ELR (cell line): ENCODE results near the gene KIRREL3.

Experiments used
- DNase-seq: peaks from one replicate; pipeline ENCODE4 v3.0.0-alpha.2; 2015; ENCODE audit warnings: low read depth

KIRREL3 gene

DNA sequence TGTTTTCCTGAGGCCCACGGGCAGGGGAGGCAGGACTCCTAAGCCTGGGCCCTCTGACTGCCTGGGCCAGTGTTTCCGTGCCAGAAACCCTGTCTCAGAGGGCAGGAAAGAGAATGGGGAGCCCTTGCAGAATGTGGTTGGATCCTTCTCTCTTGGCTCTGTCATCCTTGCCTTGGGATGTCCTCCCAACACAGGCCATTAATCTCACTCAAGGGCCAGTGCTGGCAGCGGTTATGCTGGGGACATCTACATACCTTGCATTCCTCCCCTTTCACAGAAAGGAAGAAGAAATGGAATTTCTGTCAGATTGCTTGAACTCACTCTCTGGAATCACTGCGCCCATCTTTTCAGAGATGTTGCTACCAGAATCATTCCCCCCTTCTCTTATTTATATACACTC, 296.9 kb downstream of the KIRREL3 start:
- no peak for DNase-seq

DNA sequence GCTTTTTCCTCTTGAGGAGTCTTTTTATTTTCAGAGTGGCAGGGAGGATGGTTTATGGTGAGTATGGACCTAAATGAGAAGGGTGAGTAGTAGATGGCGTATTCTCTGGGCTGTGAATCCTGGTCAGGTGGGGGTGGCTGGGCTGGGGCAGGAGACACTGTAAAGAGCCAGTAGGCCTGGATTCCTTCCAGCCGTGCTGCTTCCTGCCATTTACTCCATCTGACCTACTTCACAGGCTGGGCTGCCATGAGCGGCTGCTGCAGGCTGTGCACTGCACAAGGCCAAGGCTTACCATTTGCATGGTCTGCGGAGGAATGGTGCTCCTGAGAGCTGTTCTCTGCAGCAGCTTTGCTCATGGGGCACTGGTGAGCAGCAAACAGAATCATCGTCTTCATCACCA, 297.6 kb downstream of the KIRREL3 start:
- no peak for DNase-seq

DNA sequence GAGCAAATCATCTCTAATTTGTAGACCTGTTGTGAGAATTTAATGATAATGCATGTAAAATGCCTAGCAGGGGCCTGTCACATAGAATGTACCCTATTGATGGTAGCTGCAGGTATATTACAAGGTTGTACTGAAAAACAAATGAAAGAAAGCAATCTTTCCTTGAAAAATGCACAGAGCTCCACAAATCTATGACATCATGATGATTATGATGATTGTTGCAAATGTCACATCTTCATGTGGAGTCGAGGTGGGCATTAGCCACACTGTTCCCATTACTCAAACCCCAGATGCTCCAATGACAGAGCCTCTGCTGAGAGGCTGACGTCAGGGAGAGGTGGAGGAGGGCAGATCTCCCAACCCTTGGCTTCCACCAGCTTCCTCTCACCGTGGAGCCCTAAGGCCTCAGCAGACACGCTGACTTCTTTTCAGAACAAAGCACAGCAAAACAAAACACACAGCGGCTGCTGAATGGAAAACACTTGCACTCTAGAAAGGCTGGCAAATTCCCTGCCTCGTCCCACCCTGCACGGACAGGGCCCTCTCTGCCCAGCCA, 298.3 kb downstream of the KIRREL3 start:
- no peak for DNase-seq

DNA sequence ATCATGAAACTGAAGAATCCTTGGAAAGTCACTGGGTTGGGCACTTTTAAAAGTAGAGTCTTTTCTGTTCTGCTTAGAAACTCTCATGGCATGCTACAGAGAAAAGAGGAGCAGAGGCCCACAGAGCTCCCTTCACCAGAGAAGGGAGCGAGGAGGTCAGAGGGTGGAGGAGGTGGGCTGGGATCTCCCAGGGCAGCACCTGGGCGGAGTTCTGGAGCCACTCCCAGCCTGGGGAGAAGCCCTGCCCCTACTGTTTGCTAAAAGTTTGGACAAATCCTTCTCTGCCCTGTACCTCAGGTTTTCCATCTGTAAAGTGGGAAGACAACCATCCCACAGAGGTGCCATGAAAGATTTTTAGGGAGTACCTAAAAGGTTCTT, 299.1 kb downstream of the KIRREL3 start:
- DNase-seq = no peak

DNA sequence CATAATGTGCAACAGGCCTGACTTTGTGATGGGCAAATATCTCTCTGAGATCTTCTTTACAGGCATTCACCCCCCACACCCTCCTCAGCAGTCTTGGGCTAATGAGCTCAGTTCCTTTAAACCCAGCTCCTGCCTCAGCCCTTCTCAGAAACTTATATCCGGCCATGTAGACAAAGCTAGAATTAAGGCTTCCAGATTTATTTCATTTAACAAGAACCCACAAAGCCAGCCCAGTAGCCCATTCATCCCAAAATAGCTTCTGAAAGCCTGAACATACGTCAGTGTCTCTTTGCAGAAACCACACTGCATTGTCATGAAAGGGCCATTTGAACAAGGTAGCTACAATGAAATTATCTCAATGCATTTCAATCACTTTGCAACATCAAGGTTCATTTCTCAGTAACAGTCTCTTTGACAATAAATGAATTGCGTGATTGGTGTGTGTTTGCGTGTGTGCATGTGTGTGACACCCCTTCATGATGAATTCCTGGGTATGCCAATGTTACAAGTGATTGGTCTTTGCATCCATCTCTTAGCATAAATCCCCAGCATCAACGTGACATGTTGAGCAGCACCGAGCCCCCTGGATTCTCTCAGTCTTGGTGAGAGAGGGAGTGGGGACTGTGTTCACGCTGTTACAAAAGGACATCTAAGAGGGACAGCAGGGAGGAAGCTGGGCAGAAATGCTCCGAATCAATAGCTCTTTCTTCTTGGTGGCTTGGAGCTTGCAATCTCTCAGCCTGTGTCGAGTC, 299.6 kb downstream of the KIRREL3 start:
- no peak for DNase-seq

DNA sequence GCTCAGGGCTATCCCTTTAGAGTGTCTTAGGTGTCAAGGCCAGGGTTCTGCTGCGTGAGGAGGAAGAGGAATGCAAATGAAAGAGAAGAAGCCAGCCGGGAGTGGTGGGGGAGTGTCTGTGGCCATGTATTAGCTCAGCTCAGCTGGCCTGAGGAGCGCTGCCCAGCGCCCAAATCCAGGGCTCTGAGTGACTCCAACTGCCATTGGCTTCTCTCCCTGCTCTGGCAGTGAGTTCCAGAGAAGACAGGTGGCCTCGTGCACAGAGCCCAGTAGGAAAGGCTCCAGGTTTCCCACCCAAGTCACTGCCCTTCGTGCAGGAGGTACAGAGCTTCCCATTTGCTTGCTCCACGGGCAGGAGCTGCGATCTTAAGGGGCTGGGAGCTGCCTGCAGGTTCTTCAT, 302.0 kb downstream of the KIRREL3 start:
- DNase-seq = no peak

DNA sequence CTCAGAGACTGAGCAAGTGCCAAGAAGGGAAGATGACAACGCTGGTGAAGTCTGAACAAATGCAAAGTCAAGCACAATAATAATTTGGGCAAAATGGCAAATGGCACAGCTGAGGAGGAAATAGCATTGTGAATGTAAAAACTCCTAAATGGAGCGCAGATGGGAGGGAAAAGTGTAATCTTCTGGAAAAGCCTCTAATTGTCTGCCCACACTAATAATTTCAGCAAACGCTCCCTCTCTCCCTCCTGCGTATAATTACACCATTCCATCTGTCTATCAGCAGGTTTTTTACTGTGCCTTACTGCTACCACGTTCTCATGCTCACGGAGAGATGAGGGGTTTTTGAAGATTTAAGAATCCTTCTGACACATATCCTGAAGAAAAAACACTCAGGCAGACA, 302.6 kb downstream of the KIRREL3 start:
- DNase-seq = no peak

DNA sequence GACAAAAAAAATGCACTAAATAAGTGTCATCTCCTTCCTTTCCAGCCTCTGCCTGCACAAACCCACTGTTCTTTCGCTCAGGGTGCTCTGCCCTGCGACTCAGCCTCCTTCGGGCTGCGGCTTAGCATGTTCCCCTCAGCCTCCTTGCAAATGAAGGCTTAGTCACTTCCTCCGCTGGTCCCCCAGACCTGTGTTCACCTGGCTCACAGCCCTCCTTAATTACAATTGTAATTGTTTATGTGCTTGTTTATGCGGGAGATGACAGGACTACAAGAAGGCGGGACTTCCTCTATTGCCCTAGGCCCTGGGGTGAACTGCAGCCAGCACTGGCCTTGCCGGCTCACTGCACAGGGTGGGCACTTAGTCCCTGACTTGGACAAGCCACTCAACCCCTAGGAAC, 303.6 kb downstream of the KIRREL3 start:
- DNase-seq = peak; percentile 12

DNA sequence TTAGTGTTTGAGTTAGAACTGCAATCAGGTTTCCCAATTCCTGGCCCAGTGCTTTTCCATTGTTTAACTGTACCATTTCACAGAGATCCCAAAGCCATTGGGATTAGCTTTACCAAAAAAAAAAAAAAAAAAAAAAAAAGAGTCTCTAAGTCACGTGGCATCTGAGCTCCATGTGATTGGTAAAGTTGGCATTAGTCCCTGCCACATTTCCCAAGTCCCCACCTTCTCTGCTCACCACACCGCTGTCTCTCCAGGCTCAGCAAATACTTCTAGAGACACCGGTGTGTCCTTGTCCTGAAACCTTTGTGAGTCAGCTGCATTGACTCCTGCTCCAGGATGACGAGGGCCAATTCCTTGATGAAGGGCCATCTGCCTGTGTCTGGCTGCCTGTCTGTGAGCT, 305.3 kb downstream of the KIRREL3 start:
- no peak for DNase-seq

DNA sequence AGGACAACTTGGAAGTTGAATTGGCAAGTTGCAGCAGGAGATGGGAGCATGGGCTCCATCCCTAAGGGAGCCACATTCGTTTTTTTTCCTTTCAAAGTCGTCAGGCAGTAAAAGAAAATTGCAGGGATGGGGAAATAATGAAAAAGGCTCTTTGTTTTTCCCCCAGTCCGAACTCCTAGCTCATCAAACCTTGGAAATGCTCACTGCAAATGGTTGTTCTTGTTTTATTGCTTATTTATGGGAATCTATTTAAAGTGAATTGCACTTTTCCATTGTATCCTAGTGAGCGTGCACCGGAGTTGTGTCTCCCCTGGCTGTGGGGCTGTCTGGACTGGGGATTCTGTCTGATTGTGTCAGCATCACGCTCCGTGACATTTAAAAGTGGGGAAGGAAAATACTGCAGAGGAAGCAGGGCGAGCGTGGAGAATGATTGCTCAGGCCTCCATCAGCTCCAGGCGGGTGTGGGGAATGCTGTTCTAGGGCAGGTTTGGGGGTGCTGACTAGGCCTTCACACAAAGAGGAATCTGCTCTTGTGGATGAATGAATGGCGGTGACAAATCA, 306.4 kb downstream of the KIRREL3 start:
- DNase-seq = no peak

DNA sequence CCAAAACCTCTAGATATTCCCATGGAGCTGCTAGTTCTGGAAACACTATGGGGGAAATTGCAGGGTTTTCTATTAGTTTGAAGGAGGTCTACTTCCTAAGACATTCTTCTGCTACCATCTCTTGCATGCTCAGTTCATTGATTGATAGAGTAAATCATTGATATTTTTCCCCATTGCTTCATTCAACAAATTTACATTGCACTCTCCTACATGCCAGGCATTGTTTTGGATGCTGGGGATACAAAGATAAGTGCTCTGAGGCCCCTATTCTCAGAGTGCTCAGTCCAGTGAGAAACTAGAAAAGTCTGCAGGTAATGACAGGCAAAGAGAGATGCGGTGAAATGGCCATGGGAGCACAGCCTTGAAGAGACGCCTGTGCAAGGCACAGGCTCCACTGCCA, 313.1 kb downstream of the KIRREL3 start:
- DNase-seq = no peak

DNA sequence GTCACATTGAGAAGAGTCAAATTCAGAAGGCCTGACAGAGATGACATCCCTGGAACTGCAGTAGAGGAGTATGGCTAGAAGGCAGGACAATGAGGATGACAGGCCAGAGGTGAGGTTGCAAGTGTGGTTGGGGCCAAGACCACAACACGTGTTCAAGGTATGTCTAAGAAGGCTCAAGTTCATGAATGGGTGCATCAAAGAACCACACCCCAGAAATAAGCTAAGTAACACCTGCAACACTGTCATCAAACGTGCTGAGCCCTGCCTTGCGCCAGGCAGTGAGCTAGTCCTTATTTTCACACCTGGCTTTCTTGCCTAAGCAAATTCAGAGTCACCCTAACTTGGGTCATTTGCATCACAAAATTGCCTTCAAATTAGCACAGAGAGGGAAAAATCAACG, 313.6 kb downstream of the KIRREL3 start:
- DNase-seq = no peak

DNA sequence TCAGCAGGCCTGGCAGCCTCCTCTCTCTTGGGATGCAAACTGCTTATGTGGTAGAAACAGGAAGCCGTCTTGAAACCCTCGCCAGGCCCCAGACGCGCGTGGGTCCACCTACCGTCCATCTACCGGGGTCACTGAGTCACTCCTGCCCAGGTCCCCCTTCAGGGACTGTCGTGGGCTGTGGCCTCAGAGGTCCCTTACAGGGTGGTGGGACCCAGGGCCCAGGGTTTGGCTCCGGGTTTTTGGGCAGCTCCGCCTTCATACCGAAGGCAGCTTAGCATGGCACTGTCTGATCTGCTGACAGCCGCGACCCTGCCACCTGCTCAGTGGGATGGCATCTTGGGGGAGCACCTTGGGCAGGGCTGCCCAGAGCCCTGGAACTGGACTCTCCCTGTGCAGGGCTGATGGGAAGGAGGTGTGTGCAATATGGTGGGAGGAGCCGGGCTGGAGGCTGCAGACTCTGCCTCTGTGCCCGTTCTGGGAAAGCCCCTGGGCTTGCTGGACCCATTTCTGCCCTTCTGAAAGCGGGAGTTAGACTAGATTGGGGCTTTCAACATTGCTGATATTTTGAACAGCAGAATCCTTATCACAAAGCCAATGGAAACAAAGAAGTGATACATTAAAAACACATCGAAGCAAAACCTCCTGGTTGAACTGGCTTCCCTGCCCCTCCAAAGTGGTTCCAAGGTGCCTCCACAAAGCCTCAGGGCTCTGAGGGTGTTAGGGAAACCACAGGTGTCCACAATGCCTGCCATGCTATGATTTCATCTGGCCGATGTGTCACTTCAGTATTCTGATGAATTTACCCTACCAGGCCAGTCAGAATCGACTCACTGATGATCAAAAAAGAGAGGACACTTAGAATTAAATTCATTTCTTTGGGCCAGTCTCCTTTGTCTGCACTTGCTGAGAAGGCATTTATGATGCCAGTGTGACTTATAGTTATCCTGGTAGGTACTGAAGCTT, 316.5 kb downstream of the KIRREL3 start:
- no peak for DNase-seq

DNA sequence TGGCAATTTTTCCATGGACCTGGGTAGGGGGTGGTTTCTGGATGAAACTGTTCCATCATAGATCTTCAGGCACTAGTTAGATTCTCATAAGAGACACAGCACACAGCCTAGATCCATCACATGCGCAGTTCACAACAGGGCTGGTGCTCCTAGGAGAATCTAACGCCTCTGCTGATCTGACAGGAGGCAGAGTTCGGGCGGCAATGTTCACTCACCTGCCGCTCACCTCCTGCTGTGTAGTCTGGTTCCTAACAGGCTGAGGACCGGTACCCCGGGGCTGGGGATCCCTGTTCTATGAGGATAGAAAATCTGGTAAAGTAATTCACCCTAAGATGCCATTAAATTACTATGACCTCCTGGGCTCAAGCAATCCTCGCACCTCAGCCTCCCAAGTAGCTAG, 318.0 kb downstream of the KIRREL3 start:
- DNase-seq = no peak

DNA sequence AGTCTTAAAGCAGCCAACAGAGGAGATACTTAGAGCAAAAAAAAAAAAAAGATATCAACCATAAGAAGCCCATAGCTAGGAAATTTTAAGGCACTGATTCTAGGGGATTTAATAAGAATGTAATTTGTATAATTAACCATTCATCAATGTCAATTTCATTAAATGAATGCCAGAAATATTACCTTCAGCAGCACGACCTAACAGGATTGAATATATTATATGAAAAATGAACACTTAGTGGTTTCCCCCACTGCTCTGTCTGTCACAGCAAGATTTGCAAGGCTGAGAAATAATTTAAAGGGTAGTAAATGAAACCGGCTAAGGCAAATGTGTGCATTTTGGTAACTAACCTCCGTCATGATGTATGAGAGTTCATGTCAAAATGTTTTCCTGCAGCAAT, 319.9 kb downstream of the KIRREL3 start:
- DNase-seq = no peak

DNA sequence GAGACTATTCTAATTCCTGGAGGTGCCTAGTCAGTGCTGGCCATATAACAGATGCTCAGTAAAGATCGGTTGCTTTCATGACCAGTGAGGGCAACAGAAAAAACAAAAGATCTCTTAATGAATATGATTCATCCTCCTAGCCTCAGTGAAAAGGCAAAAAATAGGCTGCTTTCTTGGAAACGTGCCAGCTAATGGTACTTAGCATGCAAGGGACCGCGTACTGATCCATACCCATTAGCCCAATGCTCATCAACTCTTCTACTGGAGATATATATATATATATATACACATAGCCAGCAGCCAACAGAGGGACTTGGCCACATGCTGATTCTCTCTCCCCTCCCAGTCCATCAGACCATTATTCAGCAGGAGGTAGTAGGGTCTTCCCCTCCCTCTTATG, 320.4 kb downstream of the KIRREL3 start:
- DNase-seq = peak; percentile 12

DNA sequence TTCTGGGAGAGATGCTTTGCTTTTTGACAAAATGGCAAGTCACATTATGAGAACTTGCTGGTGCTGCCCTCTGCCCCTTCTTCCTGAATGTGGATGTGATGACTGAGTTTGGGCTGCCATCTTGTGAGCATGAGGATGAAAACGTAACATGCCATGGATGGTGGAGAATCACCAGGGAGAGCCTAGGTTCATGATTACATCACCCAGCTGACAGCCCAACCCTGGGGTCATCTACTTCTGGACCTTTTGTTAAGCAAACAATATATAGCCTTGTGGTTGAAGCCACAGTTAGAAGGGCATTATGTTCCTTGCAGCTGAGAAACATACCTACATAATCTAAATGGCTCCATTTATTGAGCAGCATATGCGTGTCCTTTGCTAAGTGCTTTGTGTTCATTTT, 321.5 kb downstream of the KIRREL3 start:
- no peak for DNase-seq

DNA sequence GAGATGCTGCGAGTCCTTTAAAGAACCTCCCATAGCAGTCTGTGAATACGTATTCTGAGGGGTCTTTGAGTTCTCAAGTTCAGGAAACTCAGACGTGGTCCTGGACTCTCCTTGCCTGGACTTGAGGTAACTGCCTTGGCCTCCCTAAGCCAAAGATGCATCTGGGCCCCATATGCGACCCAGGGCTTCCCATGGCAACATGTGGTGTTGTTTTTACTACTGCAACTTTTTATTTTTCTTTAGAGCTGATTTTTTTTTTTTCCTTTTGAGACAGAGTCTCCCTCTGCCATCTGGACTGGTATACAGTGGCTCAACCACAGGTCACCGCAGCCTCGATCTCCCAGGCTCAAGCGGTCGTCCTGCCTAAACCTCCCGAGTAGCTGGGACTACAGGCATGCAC, 324.0 kb downstream of the KIRREL3 start:
- DNase-seq = no peak

DNA sequence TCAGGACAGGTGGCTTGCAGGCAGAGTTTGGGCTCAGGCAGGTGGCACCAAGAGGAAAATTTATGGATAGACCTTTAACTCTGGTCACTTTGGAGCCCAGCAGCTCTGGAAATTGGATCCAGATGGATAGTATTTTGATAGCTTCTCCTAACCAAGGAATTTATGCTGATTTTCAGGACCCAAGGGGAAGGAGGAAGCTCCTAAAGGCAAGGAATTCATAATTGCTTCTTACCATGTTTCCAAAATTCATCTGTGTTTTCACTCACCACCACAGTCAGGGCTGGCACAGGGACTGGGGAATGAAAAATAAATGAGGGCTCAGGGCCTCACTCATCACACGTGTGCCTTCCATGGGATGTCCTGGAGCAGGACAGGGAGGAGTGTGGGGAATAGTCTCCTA, 327.3 kb downstream of the KIRREL3 start:
- no peak for DNase-seq

DNA sequence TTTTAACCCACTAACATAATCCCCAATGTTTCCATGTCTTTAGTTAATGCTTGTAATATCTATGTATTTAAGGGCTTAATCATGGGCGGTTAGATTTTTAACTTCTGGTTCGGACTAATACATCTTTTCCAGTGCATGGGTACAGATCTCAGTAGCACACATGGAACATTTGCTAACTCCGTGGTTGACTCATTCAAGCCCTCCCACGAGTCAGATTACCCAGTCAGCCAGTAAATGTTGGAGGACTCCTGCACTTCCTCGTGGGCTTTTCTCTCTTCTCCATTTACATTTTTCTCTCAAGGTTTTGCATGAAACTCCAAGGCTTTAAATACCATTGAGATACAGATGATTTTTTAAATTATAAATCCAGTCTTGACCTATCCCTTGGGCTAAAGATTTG, 331.2 kb downstream of the KIRREL3 start:
- peak; percentile 15 for DNase-seq

DNA sequence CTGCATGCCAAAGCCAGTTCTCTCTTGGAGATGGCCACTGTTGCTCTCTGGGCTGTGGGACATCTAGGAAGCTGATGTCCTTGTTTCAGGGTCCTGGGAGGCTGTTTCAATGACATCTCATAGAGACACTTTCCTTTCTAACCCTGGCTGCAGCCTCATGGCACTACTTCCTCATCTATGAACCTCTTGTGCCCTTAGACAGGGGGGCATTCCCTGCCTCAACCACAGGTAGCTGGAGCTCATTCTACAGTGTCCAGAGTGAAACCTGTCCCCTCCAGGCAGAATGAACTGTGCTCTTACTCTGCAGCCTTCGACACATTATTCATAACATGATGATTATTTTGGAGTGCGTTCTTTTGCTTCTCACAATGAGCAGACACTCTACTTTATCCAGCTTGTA, 335.9 kb downstream of the KIRREL3 start:
- DNase-seq = no peak

DNA sequence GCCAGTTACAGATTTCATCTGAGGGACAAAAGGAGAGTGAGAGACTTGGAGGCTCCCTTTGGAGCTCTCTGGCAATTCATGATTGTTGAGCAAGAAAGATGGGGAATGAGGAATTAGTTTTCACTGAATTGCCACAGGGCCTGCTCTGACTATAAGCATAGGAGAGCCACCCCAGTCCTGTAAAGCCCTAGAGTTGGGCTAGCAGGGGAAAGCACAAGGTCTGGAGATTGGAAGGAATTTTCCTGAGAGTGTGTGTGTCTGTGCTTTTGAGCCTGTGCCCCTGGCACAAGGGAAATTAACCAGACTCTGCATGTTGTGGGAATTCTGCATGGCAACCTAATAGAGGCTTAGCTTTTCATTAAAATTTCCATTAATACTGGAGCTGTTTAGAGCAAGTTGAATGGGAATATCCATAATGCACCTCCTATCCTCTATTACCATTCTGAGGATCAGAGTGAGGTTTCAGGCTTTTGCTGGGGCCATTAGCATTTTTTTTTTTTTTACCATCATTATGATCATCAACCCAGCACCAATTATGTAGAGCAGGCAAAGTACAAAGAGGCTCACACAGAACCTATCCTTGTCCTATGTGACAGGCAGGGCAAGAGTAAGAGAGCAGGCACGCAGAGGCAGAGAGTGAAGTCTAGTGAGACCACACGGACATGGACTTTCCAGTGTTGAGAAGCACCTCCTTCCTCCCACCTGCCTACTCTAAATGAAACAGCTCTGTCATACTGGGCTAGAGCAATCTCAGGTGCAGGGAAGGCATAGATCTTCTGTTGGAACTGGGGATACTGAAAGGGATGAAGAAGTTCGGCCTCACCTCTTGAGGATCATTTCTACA, 336.6 kb downstream of the KIRREL3 start:
- DNase-seq = no peak
